NCI-H2196 (cell line): ENCODE measurements around the gene FUT2.
"Not testable (repeated sequence)": the region's sequence is repeated elsewhere in the genome, so short reads cannot be mapped to it uniquely, and the experiment has no call there.

Experiments
- DNase-seq: peaks from one replicate; lab custom pipeline; 2025; ENCODE audit not compliant: unreplicated experiment; lab: John Stamatoyannopoulos, UW

FUT2 gene

GRCh38 chr19:48670699-48671445, 24.9 kb upstream of the FUT2 start:
- DNase-seq = no peak

DNA sequence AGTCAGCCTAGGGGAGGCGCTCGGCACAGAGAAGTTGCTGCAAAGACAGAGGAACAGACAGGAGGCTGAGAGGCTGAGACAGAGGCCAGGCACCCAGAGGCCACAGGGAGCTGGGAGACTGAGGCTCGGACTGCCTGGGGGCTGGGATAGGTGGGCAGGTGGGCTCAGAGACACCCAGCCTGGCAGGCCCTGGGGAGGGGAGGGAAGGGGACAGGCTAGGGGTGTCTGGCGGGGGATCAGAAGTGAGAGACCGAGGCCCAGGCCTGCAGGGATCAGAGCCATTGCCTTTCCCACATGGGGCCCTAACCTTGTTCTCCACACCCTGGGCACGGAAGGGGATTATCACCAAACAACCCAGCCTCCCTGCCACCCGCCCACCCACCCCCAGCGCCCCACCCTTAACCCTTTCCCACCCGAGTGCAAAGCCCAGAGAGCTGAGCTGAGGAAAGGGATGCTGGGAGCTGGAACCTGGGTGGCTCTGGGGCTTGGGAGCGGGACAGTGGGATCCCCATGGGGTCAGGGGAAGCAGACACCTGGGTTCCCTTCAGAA, 24.2 kb upstream of the FUT2 start:
- DNase-seq = no peak

- no peak for DNase-seq
Measured at GRCh38 chr19:48672994-48673393, 22.8 kb upstream of the FUT2 start, which contains the start of gene NTN5. Gene NTN5 (minus strand): TSS chr19:48673017. CDS start chr19:48670986, 2,031 bp downstream.

DNA sequence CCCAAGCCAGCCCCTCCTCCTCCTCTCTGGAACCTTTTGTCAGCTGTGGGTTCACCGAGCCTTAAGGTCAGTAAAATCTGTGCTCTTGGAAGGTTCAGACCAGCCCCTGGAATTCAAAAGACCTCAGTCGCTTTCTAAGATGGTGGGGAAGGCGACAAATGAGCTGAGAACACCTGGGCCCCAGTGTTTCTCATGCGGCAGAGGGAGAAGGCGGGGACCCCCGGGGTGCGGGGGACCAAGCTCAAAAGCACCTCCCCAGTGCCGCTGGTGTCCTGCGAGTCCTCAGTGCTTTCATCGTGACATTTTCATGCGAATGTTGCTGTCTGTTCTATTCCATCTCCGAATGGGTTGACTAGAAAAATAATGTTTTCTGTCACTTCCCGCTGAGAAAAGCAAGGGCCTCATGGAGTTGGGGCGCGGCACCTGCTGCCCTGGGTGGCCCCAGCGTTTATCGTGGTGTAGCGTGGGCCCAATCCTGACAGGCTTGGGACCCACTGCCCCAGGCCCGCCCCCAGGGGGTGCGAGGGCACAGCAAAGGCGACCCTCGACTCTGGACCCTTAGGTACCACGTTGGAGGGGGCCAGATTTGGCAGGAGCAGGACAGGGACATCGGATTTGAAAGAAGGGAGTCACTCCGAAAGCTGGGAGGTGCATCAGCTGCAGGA, 22.2 kb upstream of the FUT2 start:
- no peak for DNase-seq

DNA sequence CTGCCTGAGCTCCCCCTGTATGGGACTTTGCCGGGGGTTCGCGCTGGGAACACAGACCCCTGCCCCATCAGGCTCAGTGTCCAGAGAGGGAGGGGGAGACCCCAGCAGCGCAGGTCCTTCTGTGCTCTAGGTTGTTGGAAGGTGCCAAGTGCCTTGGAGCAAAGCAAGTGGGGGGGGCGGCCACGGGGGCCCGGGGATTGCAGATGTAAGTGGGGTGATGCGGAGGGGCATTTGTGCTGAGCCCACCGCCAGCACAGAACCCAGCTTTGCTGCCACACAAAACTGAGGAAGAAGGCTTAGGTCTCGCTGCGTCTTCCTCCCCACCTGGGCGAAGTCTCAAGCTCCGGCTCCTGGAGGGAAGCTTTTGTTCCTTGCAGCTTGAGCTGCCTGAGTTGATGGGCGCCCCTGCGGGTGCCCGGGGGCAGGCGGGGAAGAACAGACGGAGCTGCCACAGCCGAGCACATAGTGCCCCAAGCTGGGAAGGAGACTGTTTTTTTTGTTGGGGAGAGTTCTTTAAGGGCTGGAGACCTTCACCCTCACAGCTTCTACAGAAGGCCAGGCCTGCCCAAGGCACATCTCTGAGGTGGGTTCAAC, 21.5 kb upstream of the FUT2 start:
- DNase-seq = no peak

DNA sequence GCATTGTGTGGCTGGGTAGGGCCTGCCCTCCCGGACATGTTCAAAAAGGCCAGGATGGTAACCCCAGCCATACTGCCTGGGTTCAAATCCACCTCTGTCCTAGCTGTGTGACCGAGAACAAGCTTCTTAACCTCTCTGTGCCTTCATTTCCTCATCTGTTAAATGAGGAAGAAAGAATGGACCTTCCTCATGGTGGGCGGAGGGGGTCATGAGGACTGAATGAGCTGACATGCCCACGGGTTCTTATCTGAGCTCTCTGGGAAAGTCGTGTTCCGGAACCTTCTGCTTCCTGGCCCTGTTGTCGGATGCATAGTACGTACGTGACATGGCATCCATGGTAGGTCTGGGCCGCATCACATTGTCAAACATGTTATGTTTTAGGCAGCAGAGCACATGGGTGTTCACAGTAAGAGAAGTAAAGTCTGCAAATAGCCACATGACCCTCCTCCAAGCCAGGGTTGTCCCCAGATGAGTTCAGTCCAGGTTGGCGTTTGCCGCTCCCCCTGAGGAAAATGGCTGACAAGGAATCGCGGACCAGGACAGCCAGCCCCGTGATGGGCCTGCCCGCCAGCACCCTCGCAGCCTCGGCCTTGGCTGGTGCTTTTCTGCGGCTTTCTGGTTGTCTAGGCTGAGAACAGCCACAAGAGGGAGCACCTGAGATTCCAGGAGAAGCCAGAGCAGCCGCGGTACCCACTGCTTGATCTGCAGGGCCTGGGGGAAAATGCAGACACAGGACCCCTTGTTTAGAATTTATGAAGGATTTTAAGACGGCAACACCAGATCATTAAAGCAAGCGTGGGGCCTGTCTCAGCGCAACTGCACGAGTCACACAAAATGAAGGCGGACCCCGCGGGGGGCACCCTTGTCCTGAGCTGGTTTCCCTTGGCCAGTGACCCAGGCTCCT, 20.6 kb upstream of the FUT2 start:
- peak; percentile 86 for DNase-seq

DNA sequence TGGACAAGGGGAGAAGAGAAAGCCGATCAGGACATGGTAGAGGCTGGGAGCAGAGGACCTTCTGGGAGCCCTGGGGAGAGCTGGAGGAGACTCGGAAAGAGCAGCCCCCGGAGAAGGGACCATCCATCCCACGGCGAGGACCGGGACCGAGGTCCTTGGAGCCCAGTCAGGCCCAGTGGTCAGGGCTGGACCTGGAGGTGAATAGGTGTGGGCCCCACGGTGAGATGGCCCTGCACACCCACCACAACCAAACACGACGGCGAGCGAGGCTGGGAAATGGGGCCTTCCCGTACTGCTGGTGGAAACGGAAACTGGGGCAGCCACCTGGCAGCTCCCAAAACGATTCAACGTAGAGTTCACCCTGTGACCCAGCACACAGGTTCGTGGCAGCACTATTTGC, 19.3 kb upstream of the FUT2 start:
- DNase-seq = no peak

DNA sequence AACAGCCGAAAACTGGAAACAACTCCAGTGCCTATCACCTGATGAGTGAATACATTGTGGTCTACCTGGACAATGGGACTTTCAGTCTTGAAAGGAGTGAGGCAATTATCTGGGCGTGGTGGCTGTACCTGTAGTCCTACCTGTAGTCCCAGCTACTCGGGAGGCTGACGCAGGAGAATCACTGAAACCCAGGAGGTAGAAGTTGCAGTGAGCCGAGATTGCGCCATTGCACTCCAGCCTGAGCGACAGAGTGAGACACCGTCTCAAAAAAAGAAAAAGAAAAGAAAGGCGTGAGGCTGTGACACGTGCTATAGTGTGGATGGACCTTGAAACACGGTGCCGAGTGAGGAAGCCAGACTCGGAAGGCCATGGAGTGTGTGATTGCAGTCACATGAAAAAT, 18.9 kb upstream of the FUT2 start:
- DNase-seq = no peak

- no peak for DNase-seq
Measured at GRCh38 chr19:48678201-48678600, 17.6 kb upstream of the FUT2 start.

- DNase-seq = not testable (repeated sequence)
Measured at GRCh38 chr19:48680006-48680405, 15.8 kb upstream of the FUT2 start.

GRCh38 chr19:48680436-48681126, 15.2 kb upstream of the FUT2 start:
- DNase-seq = no peak

DNA sequence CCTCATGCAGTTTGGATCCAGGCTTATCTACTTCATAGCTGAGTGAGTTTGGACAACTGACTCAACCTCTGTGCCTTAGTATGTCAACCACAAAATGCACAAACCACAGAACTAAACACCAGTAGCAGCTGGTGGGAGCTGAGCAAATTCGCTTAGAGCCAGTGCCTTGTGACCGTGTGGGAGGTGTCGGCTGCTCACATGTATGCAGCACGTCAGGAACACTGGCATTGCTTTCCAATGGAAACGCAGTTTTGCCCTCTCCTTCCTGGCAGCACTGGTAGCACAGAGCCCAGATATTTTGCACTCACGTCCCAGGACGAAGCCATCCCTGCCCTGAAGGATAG, 14.7 kb upstream of the FUT2 start:
- no peak for DNase-seq

DNA sequence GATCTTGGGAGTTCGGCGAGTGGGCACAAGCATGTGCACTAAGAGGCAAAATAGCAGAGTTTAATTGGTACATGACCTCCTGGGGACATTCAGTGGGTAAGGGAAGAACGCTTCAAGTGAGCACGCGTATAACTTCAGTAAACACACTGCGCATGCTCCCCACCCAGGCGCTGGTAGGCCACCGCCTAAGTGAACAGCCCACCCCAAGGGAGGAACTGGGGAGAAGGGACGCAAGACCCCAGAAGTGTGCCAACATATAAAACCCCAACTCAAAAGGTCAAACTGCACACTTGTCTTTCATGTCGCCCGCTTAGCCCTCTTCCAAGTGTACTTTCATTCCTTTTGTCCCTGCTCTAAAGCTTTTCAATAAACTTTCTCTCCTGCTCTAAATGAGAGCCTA, 12.4 kb upstream of the FUT2 start:
- DNase-seq = no peak

- DNase-seq = no peak
Measured at GRCh38 chr19:48685583-48685982, 10.2 kb upstream of the FUT2 start.

GRCh38 chr19:48686088-48686487, 9.7 kb upstream of the FUT2 start:
- no peak for DNase-seq

DNA sequence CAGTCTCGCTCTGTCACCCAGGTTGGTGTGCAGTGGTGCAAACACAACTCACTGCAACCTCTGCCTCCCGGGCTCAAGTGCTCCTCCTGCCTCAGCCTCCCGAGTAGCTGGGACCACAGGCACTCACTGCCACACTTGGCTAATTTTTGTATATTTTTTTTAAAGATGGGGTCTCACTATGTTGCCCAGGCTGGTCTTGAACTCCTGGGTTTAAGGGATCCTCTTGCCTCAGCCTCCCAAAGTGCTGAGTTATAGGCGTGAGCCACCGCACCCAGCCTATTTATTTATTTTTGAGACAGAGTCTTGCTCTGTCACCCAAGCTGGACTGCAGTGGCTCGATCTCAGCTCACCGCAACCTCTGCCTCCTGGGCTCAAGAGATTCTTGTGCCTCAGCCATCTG, 9.1 kb upstream of the FUT2 start:
- DNase-seq = not testable (repeated sequence)

DNA sequence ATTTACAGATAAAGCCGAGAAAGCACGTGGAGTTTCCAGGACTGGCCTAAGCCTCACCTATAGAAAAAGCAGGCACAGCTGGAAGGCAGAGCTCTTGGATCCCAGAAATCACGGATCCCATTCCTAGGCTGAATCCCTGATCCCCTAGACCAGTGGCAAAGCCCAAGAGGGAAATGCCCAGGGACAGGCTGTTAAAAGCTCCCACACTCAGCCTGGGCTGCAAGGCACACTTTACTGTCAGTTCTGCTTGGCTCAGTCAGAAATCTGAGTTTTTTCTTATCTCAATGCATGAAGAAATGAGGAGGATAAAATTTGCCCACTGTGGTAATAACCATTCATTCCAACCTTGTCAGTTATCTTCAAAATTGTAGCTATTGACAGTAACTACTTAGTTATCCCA, 8.0 kb upstream of the FUT2 start:
- DNase-seq = no peak

DNA sequence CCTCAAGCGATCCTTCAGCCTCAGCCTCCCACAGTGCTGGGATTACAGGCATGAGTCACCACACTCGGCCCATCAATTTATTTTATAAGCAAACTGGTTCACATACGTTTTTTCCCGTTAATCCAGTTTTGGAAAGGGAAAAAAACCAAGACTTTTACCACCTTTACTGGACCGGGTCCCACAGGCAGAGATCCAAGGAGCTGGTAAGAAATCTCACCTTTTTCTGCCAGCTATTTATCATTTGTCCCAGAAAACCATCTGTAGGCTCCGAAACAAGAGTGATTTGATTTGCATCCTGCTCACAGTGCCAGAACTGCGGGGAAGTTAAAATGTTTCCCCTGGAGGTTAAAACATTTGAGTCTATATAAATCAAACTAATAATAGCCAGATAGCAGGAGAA, 6.3 kb upstream of the FUT2 start:
- no peak for DNase-seq

GRCh38 chr19:48693629-48694028, 2.1 kb upstream of the FUT2 start:
- DNase-seq = not testable (repeated sequence)

DNA sequence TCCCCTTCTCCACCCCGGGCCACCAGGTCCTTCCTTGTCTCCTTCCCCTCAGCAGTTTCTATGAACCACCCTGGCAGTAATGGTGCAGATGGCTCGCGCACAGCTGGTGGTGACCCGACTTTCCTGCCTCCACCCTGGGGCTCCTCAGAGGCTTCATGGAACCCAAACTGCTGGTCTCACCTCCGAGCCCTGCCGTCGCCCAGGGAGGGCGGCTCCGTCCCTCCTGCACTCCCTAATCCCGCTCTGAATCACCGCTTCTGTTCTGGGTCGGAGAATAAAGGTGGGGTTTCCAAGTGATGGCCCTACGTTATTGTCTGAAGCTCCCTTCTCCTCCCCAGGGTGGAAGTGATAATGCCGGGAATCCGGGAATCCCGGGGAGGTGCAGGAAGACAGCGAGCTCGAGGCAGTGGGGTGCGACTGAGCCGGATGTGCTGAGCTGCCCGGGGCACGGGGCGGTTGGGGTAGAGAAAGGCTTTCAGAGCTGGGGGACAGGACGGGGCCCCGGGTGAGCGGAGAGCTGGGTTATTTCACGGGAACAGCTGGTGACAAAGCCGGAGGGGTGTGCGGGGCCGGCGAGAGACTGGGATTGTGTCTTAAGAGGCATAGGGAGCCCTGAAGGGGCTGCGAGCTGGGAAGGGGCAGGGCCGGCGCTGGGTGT, 711 bp downstream of the FUT2 start:
- no peak for DNase-seq
